Measurements from ENCODE around the gene MGAT5. TPM values are rescaled to one million over a fixed set of nuclear protein-coding genes. Genes with fewer than 3 reads are reported as not detected.

Gene MGAT5
- total RNA-seq, 1 experiment from 2014 or later: 52.4 TPM

GRCh38 chr2:134449157-134449556 is 195.3 kb downstream of the MGAT5 start:
- Mint-ChIP-seq H3K4me3 (no peak overlapping the region), H3K36me3 (peaks cover 4% of the 10 kb centered on the region), H3K9me3 (no peaks in the 10 kb centered on the region), H3K27me3 (ENCODE audit: low read depth) (no peaks in the 10 kb centered on the region), H3K4me1 (peaks cover 13% of the 10 kb centered on the region), H3K27ac (no peak overlapping the region)
- ATAC-seq (no peak), DNase-seq (ENCODE audit: low spot score) (no peak)
- ChIA-PET POLR2A (no interaction called here), CTCF (interaction anchor here (1.2 to 2.8 kb wide), 2 partner anchors 11 to 37 kb away, joined by 3 to 43 read pairs; no protein-coding TSS in a partner anchor)
- TF ChIP-seq IRF1 (CRISPR knock-in tag; IDR thresholded peaks at IDR 0.05) (no peak), PREB (CRISPR knock-in tag; IDR thresholded peaks at IDR 0.05; ENCODE audit: borderline replicate concordance) (no peak), USF1 (CRISPR knock-in tag; IDR thresholded peaks at IDR 0.05) (no peak), E2F4 (CRISPR knock-in tag; IDR thresholded peaks at IDR 0.05; ENCODE audit: borderline replicate concordance, low read depth) (no peak), ATF6 (CRISPR knock-in tag; IDR thresholded peaks at IDR 0.05) (no peak), NFE2L1 (CRISPR knock-in tag; IDR thresholded peaks at IDR 0.05) (no peak), CDX4 (CRISPR knock-in tag; IDR thresholded peaks at IDR 0.05; ENCODE audit: borderline replicate concordance) (no peak), E2F1 (CRISPR knock-in tag; IDR thresholded peaks at IDR 0.05) (no peak), SP1 (CRISPR knock-in tag; conservative IDR thresholded peaks at IDR 0.05) (no peak), ZNF396 (CRISPR knock-in tag; IDR thresholded peaks at IDR 0.05; ENCODE audit: borderline replicate concordance) (no peak), ZNF425 (CRISPR knock-in tag; conservative IDR thresholded peaks at IDR 0.05) (no peak), SOX15 (CRISPR knock-in tag; IDR thresholded peaks at IDR 0.05) (no peak), STAT6 (CRISPR knock-in tag; conservative IDR thresholded peaks at IDR 0.05; ENCODE audit: low read depth) (no peak), TEAD1 (CRISPR knock-in tag; IDR thresholded peaks at IDR 0.05) (no peak), ZNF423 (CRISPR knock-in tag; IDR thresholded peaks at IDR 0.05) (no peak), ZNF317 (CRISPR knock-in tag; IDR thresholded peaks at IDR 0.05; ENCODE audit: borderline replicate concordance, low read depth) (no peak), OVOL2 (CRISPR knock-in tag; IDR thresholded peaks at IDR 0.05; ENCODE audit: borderline replicate concordance) (no peak), CREB1 (CRISPR knock-in tag; IDR thresholded peaks at IDR 0.05) (no peak)
